ENCODE results near the gene NLGN1.

NLGN1 gene

DNA sequence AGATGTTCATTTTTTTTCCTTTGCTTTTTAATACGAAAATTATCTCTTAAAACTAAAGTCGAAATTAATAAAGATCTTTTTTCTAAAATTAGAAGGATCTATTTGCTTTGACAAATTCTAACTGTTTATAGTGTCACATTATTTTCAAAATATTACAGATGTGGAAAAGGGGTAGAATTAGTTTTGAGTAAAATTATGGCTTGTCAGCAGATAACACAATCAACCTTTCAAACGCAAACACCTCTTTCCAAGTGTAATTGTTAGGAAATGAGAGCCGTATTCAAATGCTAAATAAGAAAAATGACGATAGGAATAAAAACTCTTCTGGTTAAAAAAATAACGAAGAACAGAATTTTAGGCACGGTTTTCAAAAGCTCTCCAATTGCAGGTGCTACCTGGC is 704.7 kb downstream of the NLGN1 start:
- DNase-seq = no peak
- Histone ChIP-seq H2BK5ac (ENCODE audit: low read depth, low read length, poor library complexity) (no peak overlapping the region), H2AK5ac (ENCODE audit: low read length) (no peak overlapping the region), H3K79me2 (ENCODE audit: control insufficient read depth, insufficient read depth, low read length, poor library complexity) (no peaks in the 10 kb centered on the region), H3K14ac (ENCODE audit: low read length) (no peak overlapping the region), H2BK12ac (ENCODE audit: low read length) (no peak overlapping the region), H3K23ac (ENCODE audit: low read length) (no peak overlapping the region), H3K4me1 (ENCODE audit: control insufficient read depth in 1 of 2, insufficient read depth in 2 of 2, low read length in 2 of 2) (no peaks in the 10 kb centered on the region), H3K4ac (ENCODE audit: low read depth, low read length) (no peak overlapping the region), H3K9me3 (ENCODE audit: insufficient read depth, low read depth, low read length) (no peaks in the 10 kb centered on the region), H3K36me3 (ENCODE audit: control insufficient read depth in 1 of 2, insufficient read depth in 2 of 2, low read length in 2 of 2) (no peaks in the 10 kb centered on the region), H2BK120ac (ENCODE audit: insufficient read depth, low read length, poor library complexity) (no peak overlapping the region), H4K8ac (ENCODE audit: low read depth, low read length) (no peak overlapping the region), H3K79me1 (ENCODE audit: low read length) (no peaks in the 10 kb centered on the region), H3K4me3 (ENCODE audit: low read depth, low read length) (no peak overlapping the region), H3K27me3 (ENCODE audit: insufficient read depth, low read length) (no peaks in the 10 kb centered on the region), H4K91ac (ENCODE audit: low read depth, low read length) (no peak overlapping the region), H3K18ac (ENCODE audit: low read length) (no peak overlapping the region), H4K12ac (ENCODE audit: low read depth, low read length) (no peak overlapping the region), H3K4me2 (ENCODE audit: low read length) (no peak overlapping the region), H3K27ac (ENCODE audit: low read depth, low read length) (no peak overlapping the region), H3K9ac (ENCODE audit: low read length) (no peak overlapping the region), H2AFZ (ENCODE audit: insufficient read depth, low read length, poor library complexity) (no peak overlapping the region)
- no CpG with 5 or more reads among the region's 7 CpGs for WGBS (ENCODE audit: extremely low coverage, insufficient coverage, insufficient read length)

DNA sequence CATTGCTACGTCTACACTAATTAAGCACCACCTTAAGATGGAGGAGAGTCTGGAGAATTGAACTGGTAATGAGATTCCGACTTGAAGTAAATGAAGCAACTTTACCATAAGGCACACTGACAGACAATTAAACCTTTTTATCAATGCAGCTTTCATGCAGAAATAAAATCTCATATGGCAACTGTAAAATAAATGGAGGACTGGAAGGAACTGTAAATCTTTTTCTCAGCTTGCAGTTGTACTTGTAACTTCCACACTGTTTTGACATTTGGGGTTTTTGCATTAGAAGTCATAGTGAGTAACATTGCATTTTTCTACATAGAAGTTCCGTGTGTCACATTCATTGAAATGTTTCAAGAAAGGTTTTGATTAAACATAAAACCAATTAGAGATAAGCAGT is 705.3 kb downstream of the NLGN1 start:
- H4K8ac ChIP-seq (ENCODE audit: low read depth, low read length) = no peak overlapping the region
- no peaks in the 10 kb centered on the region for H3K4me1 ChIP-seq (ENCODE audit: control insufficient read depth in 1 of 2, insufficient read depth in 2 of 2, low read length in 2 of 2)
- no peak overlapping the region for H3K18ac ChIP-seq (ENCODE audit: low read length)
- no peak overlapping the region for H2AFZ ChIP-seq (ENCODE audit: insufficient read depth, low read length, poor library complexity)
- H2BK5ac ChIP-seq (ENCODE audit: low read depth, low read length, poor library complexity) = no peak overlapping the region
- H3K4me3 ChIP-seq (ENCODE audit: low read depth, low read length) = no peak overlapping the region
- no peaks in the 10 kb centered on the region for H3K79me2 ChIP-seq (ENCODE audit: control insufficient read depth, insufficient read depth, low read length, poor library complexity)
- no peak overlapping the region for H3K4me2 ChIP-seq (ENCODE audit: low read length)
- no peak overlapping the region for H2BK120ac ChIP-seq (ENCODE audit: insufficient read depth, low read length, poor library complexity)
- H3K27me3 ChIP-seq (ENCODE audit: insufficient read depth, low read length) = no peaks in the 10 kb centered on the region
- no peak overlapping the region for H4K91ac ChIP-seq (ENCODE audit: low read depth, low read length)
- H4K12ac ChIP-seq (ENCODE audit: low read depth, low read length) = no peak overlapping the region
- no CpG with 5 or more reads among the region's 3 CpGs for WGBS (ENCODE audit: extremely low coverage, insufficient coverage, insufficient read length)
- H3K36me3 ChIP-seq (ENCODE audit: control insufficient read depth in 1 of 2, insufficient read depth in 2 of 2, low read length in 2 of 2) = no peaks in the 10 kb centered on the region
- H3K9me3 ChIP-seq (ENCODE audit: insufficient read depth, low read depth, low read length) = no peaks in the 10 kb centered on the region
- H3K9ac ChIP-seq (ENCODE audit: low read length) = no peak overlapping the region
- no peak overlapping the region for H3K4ac ChIP-seq (ENCODE audit: low read depth, low read length)
- no peak overlapping the region for H3K27ac ChIP-seq (ENCODE audit: low read depth, low read length)
- H2AK5ac ChIP-seq (ENCODE audit: low read length) = no peak overlapping the region
- no peak for DNase-seq
- H2BK12ac ChIP-seq (ENCODE audit: low read length) = no peak overlapping the region
- no peak overlapping the region for H3K23ac ChIP-seq (ENCODE audit: low read length)
- no peaks in the 10 kb centered on the region for H3K79me1 ChIP-seq (ENCODE audit: low read length)
- no peak overlapping the region for H3K14ac ChIP-seq (ENCODE audit: low read length)

DNA sequence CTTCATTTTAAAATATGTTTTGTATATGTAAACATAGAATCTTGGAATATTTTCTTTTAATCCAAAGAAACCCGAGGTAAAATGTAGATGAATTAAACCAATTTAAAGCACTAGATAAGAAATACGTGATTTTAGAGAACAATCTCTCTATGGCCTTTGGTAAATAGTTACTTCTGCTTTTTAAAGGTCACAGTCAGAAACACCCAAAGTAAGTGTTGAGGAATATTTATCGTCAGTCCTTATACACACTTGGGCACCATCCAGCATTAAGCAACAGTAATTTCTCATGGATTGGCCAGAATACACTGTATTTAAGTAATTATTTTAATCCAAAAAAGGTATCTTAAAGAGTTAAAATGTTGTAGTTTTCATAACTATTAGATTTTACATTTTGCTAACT is 713.2 kb downstream of the NLGN1 start:
- no peak overlapping the region for H3K18ac ChIP-seq (ENCODE audit: low read length)
- H3K79me2 ChIP-seq (ENCODE audit: control insufficient read depth, insufficient read depth, low read length, poor library complexity) = no peaks in the 10 kb centered on the region
- DNase-seq = no peak
- H3K27me3 ChIP-seq (ENCODE audit: insufficient read depth, low read length) = no peaks in the 10 kb centered on the region
- no peak overlapping the region for H2BK120ac ChIP-seq (ENCODE audit: insufficient read depth, low read length, poor library complexity)
- H2BK5ac ChIP-seq (ENCODE audit: low read depth, low read length, poor library complexity) = no peak overlapping the region
- no peak overlapping the region for H3K4ac ChIP-seq (ENCODE audit: low read depth, low read length)
- no peak overlapping the region for H4K8ac ChIP-seq (ENCODE audit: low read depth, low read length)
- H4K91ac ChIP-seq (ENCODE audit: low read depth, low read length) = no peak overlapping the region
- no peaks in the 10 kb centered on the region for H3K4me1 ChIP-seq (ENCODE audit: control insufficient read depth in 1 of 2, insufficient read depth in 2 of 2, low read length in 2 of 2)
- no peak overlapping the region for H3K23ac ChIP-seq (ENCODE audit: low read length)
- H3K9me3 ChIP-seq (ENCODE audit: insufficient read depth, low read depth, low read length) = no peaks in the 10 kb centered on the region
- no peaks in the 10 kb centered on the region for H3K79me1 ChIP-seq (ENCODE audit: low read length)
- H3K36me3 ChIP-seq (ENCODE audit: control insufficient read depth in 1 of 2, insufficient read depth in 2 of 2, low read length in 2 of 2) = no peaks in the 10 kb centered on the region
- no peak overlapping the region for H3K4me3 ChIP-seq (ENCODE audit: low read depth, low read length)
- no CpG with 5 or more reads among the region's 3 CpGs for WGBS (ENCODE audit: extremely low coverage, insufficient coverage, insufficient read length)
- H3K9ac ChIP-seq (ENCODE audit: low read length) = no peak overlapping the region
- no peak overlapping the region for H3K4me2 ChIP-seq (ENCODE audit: low read length)
- no peak overlapping the region for H2AK5ac ChIP-seq (ENCODE audit: low read length)
- no peak overlapping the region for H4K12ac ChIP-seq (ENCODE audit: low read depth, low read length)
- no peak overlapping the region for H2AFZ ChIP-seq (ENCODE audit: insufficient read depth, low read length, poor library complexity)
- H3K27ac ChIP-seq (ENCODE audit: low read depth, low read length) = no peak overlapping the region
- H3K14ac ChIP-seq (ENCODE audit: low read length) = no peak overlapping the region
- no peak overlapping the region for H2BK12ac ChIP-seq (ENCODE audit: low read length)

DNA sequence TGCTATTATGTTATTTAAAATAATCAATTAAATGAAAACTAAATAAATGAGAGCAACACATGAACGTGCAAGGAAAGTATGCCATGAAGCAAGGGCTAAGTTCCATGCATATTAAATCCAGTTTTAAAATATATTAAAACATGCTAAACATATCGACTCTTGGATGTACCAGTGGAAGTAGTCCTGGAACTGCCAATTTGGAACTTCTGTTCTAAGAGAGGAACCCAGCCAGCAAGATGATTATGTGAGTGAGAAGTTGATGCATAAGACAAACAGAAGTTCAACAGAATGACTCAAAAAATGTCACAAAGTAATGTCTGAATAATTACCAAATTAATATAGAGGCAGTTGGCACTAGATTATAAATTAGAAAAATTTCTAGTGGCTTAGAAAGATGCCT is 714.2 kb downstream of the NLGN1 start:
- Histone ChIP-seq H3K36me3 (ENCODE audit: control insufficient read depth in 1 of 2, insufficient read depth in 2 of 2, low read length in 2 of 2) (no peaks in the 10 kb centered on the region), H3K14ac (ENCODE audit: low read length) (no peak overlapping the region), H3K9me3 (ENCODE audit: insufficient read depth, low read depth, low read length) (no peaks in the 10 kb centered on the region), H3K4me1 (ENCODE audit: control insufficient read depth in 1 of 2, insufficient read depth in 2 of 2, low read length in 2 of 2) (no peaks in the 10 kb centered on the region), H4K12ac (ENCODE audit: low read depth, low read length) (no peak overlapping the region), H3K79me1 (ENCODE audit: low read length) (no peaks in the 10 kb centered on the region), H3K27ac (ENCODE audit: low read depth, low read length) (no peak overlapping the region), H3K4me3 (ENCODE audit: low read depth, low read length) (no peak overlapping the region), H3K27me3 (ENCODE audit: insufficient read depth, low read length) (no peaks in the 10 kb centered on the region), H3K4ac (ENCODE audit: low read depth, low read length) (no peak overlapping the region), H3K4me2 (ENCODE audit: low read length) (no peak overlapping the region), H3K79me2 (ENCODE audit: control insufficient read depth, insufficient read depth, low read length, poor library complexity) (no peaks in the 10 kb centered on the region), H2AK5ac (ENCODE audit: low read length) (no peak overlapping the region), H2BK5ac (ENCODE audit: low read depth, low read length, poor library complexity) (no peak overlapping the region), H2BK120ac (ENCODE audit: insufficient read depth, low read length, poor library complexity) (no peak overlapping the region), H4K8ac (ENCODE audit: low read depth, low read length) (no peak overlapping the region), H3K18ac (ENCODE audit: low read length) (no peak overlapping the region), H4K91ac (ENCODE audit: low read depth, low read length) (no peak overlapping the region), H3K9ac (ENCODE audit: low read length) (no peak overlapping the region), H2AFZ (ENCODE audit: insufficient read depth, low read length, poor library complexity) (no peak overlapping the region), H2BK12ac (ENCODE audit: low read length) (no peak overlapping the region), H3K23ac (ENCODE audit: low read length) (no peak overlapping the region)
- DNase-seq = no peak
- WGBS (ENCODE audit: extremely low coverage, insufficient coverage, insufficient read length) = no CpG with 5 or more reads among the region's 2 CpGs
